ENCODE results near the gene FRAS1. TPM values are rescaled to one million over a fixed set of nuclear protein-coding genes. Genes with fewer than 3 reads are reported as not detected.

The FRAS1 gene
- total and polyA plus RNA-seq, 2 of the 8 experiments (the other 6 are each of a cell fraction or from before 2014, with no cell fraction given) = 38.5 to 109 TPM

DNA sequence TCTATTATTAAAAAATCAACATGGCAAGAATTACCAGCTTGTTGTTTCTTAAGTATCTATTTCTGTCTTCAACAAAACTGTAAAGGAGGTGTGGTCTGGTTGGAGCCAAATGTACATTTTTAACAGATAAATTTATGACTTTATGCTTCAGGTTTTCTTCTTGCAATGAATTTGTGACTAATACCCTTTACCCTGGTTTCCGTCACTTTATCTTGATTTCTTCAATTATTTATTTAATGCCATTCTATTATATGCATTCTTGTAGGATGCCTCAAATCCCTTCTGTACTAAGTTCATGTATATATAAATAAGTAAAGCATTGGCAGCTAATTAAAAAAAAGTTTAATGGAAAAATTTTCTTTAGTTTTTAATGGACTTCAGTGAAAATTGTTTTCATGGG lies 453.0 kb downstream of the FRAS1 start (continued):
- no peak for TF ChIP-seq PHF8 (conservative IDR thresholded peaks at IDR 0.05; ENCODE audit: low read depth, low read length)

Data from H1 (cell line).